Measurements from ENCODE around the gene ONECUT3. TPM values are rescaled to one million over a fixed set of nuclear protein-coding genes. Genes with fewer than 3 reads are reported as not detected.

ONECUT3 gene
- total and polyA plus RNA-seq, 4 donors = not detected

- TF ChIP-seq GABPA (IDR thresholded peaks at IDR 0.05 in 1 of 2, conservative IDR thresholded peaks at IDR 0.05 in 1 of 2) (no peak), TAF1 (conservative IDR thresholded peaks at IDR 0.05) (no peak), YY1 (IDR thresholded peaks at IDR 0.05) (no peak), ZBTB33 (IDR thresholded peaks at IDR 0.05) (no peak), RAD21 (IDR thresholded peaks at IDR 0.05) (no peak), ATF3 (IDR thresholded peaks at IDR 0.05) (no peak)
Observed at GRCh38 chr19:1790054-1790792, 36.9 kb downstream of the ONECUT3 start (continued).

- no peaks in the 10 kb centered on the region for H3K27me3 ChIP-seq (ENCODE audit: control insufficient read depth in 4 of 4, insufficient read depth in 4 of 4, low read length in 3 of 4)
- 83% methylated on average over 14 of the region's 14 CpGs for WGBS
Observed at GRCh38 chr19:1791879-1792278, 38.6 kb downstream of the ONECUT3 start.

GRCh38 chr19:1794424-1795172 lies 41.3 kb downstream of the ONECUT3 start:
- no peak overlapping the region for H3K4me3 ChIP-seq (ENCODE audit: low read depth in 1 of 3, low read length in 3 of 3)
- WGBS = 82% methylated on average over 20 of the region's 20 CpGs
- DNase-seq (ENCODE audit: low spot score) = no peak
- peaks cover 0 to 5% (median 3%) of the 10 kb centered on the region in 4 donors for H3K4me1 ChIP-seq (ENCODE audit: control insufficient read depth in 4 of 4, insufficient read depth in 4 of 4, low read length in 3 of 4)
- no peak overlapping the region for H3K9ac ChIP-seq (ENCODE audit: low read depth in 1 of 2, low read length in 2 of 2)
- H3K27ac ChIP-seq (ENCODE audit: low read depth in 1 of 2, low read length in 2 of 2) = no peak overlapping the region
- H3K36me3 ChIP-seq (ENCODE audit: control insufficient read depth in 4 of 4, insufficient read depth in 3 of 4, low read depth in 1 of 4, low read length in 3 of 4) = no peaks in the 10 kb centered on the region
- H3K9me3 ChIP-seq (ENCODE audit: control insufficient read depth in 4 of 4, low read length in 3 of 4) = peaks cover 0 to 2% (median 0%) of the 10 kb centered on the region in 4 donors
- peaks cover 0 to 2% (median 0%) of the 10 kb centered on the region in 4 donors for H3K27me3 ChIP-seq (ENCODE audit: control insufficient read depth in 4 of 4, insufficient read depth in 4 of 4, low read length in 3 of 4)
- TF ChIP-seq ZBTB33 (IDR thresholded peaks at IDR 0.05) = no peak
- no peak for TF ChIP-seq HNF4G (IDR thresholded peaks at IDR 0.05)
- TF ChIP-seq RAD21 (IDR thresholded peaks at IDR 0.05) = no peak
- TF ChIP-seq HNF4A (conservative IDR thresholded peaks at IDR 0.05) = no peak
- TF ChIP-seq SP1 (IDR thresholded peaks at IDR 0.05) = no peak
- no peak for TF ChIP-seq EGR1 (IDR thresholded peaks at IDR 0.05; ENCODE audit: low read depth in 2 of 2)
- TF ChIP-seq ATF3 (IDR thresholded peaks at IDR 0.05) = no peak
- no peak for TF ChIP-seq JUND (IDR thresholded peaks at IDR 0.05)
- no peak for TF ChIP-seq YY1 (IDR thresholded peaks at IDR 0.05)
- no peak for TF ChIP-seq MAX (IDR thresholded peaks at IDR 0.05)
- TF ChIP-seq GABPA (IDR thresholded peaks at IDR 0.05 in 1 of 2, conservative IDR thresholded peaks at IDR 0.05 in 1 of 2) = no peak
- no peak for TF ChIP-seq REST (IDR thresholded peaks at IDR 0.05)

More at GRCh38 chr19:1791879-1792278, 38.6 kb downstream of the ONECUT3 start:
- Histone ChIP-seq H3K27ac (ENCODE audit: low read depth in 1 of 2, low read length in 2 of 2) (no peak overlapping the region), H3K36me3 (ENCODE audit: control insufficient read depth in 4 of 4, insufficient read depth in 3 of 4, low read depth in 1 of 4, low read length in 3 of 4) (no peaks in the 10 kb centered on the region), H3K9ac (ENCODE audit: low read depth in 1 of 2, low read length in 2 of 2) (no peak overlapping the region), H3K9me3 (ENCODE audit: control insufficient read depth in 4 of 4, low read length in 3 of 4) (peaks cover 0 to 2% (median 0%) of the 10 kb centered on the region in 4 donors), H3K4me3 (ENCODE audit: low read depth in 1 of 3, low read length in 3 of 3) (no peak overlapping the region), H3K4me1 (ENCODE audit: control insufficient read depth in 4 of 4, insufficient read depth in 4 of 4, low read length in 3 of 4) (peaks cover 0 to 7% (median 4%) of the 10 kb centered on the region in 4 donors)
- no peak for DNase-seq (ENCODE audit: low spot score)
- TF ChIP-seq GABPA (IDR thresholded peaks at IDR 0.05 in 1 of 2, conservative IDR thresholded peaks at IDR 0.05 in 1 of 2) (no peak), RAD21 (IDR thresholded peaks at IDR 0.05) (no peak), ATF3 (IDR thresholded peaks at IDR 0.05) (no peak), SP1 (IDR thresholded peaks at IDR 0.05) (no peak), NR2F2 (IDR thresholded peaks at IDR 0.05) (no peak), EGR1 (IDR thresholded peaks at IDR 0.05; ENCODE audit: low read depth in 2 of 2) (no peak)

Measured in liver (tissue), 9 donors.